ENCODE measurements around the gene MYL2. TPM values are rescaled to one million over a fixed set of nuclear protein-coding genes. Genes with fewer than 3 reads are reported as not detected.

The MYL2 gene
- total RNA-seq, 1 experiment from 2014 or later: 1.1 TPM

GRCh38 chr12:110888256-110888991 is 32.0 kb downstream of the MYL2 start:
- H3K27me3 ChIP-seq: peaks cover 5% of the 10 kb centered on the region; the same call in 1 of the 2 replicates
- no peaks in the 10 kb centered on the region for H3K9me3 ChIP-seq (replicated peaks)
- no peak for DNase-seq
- H3K27ac ChIP-seq: no peak overlapping the region
- no peak overlapping the region for H3K4me3 ChIP-seq
- H3K4me1 ChIP-seq: no peaks in the 10 kb centered on the region
- no peaks in the 10 kb centered on the region for H3K36me3 ChIP-seq

DNA sequence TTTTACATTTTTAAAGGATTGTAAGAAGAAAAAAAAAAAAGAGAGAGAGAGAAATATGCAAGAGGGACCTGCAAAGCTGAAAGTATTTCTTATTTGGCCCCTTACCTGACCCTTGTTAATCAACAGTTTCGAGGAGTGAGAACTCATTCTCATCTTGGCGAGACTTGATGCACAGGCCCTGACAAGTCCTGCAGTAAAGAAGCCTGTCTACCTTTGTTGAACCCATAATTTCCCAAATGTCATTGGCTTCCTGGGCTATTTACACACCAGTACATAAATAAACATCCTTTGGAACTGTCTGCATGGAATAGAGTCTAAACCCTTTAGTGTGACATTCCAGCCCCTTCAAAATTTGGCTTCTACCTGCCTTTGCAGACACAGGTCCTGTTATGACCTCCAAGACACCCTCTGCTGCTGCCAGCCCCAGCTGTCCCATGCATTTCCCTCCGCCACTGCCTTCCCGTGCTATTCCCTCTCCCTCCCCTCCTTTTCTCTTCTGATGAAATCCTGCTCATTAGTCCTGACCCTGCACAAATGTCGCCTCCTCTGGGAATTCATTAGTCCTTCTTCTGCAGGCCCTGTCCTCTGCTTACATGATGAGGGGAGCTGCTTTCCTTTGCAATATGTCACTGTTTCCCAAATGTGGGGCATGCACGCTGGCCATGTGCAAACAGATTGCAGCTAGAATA is 35.1 kb downstream of the MYL2 start:
- Histone ChIP-seq H3K27ac (no peak overlapping the region), H3K9me3 (replicated peaks) (no peaks in the 10 kb centered on the region), H3K27me3 (no peaks in the 10 kb centered on the region), H3K4me3 (no peak overlapping the region), H3K36me3 (no peaks in the 10 kb centered on the region), H3K4me1 (no peaks in the 10 kb centered on the region)
- no peak for DNase-seq

GRCh38 chr12:110883251-110883650 is 37.1 kb downstream of the MYL2 start:
- no peak for DNase-seq
- no peaks in the 10 kb centered on the region for H3K9me3 ChIP-seq (replicated peaks)
- H3K36me3 ChIP-seq: no peaks in the 10 kb centered on the region
- no peaks in the 10 kb centered on the region for H3K27me3 ChIP-seq
- H3K27ac ChIP-seq: no peak overlapping the region
- H3K4me3 ChIP-seq: no peak overlapping the region
- no peaks in the 10 kb centered on the region for H3K4me1 ChIP-seq

GRCh38 chr12:110880651-110881050 is 39.7 kb downstream of the MYL2 start:
- H3K27me3 ChIP-seq: no peaks in the 10 kb centered on the region

DNA sequence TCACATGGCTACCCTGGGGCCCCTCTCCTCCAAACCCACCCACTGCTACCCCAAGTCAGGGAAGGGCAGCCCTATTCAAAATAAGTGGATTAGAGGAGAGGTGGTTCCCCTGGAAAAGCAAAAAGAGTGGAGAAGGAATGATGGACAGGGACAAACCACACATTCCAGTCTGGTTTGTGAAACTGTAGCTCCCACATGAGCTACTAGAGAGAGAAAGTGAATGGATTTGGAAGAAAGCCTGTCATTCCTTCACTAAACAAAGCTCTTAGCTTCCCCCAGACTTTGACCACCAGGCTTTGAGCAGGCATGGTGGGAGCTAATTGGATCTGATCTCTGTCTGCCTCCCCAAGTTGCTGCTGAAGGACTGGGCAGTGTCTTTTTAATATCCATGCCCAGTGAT is 45.6 kb downstream of the MYL2 start:
- H3K27me3 ChIP-seq: no peaks in the 10 kb centered on the region
- H3K36me3 ChIP-seq: no peaks in the 10 kb centered on the region
- H3K4me1 ChIP-seq: no peaks in the 10 kb centered on the region
- H3K27ac ChIP-seq: no peak overlapping the region
- no peak for DNase-seq
- H3K9me3 ChIP-seq (replicated peaks): no peaks in the 10 kb centered on the region
- no peak overlapping the region for H3K4me3 ChIP-seq

More at GRCh38 chr12:110880651-110881050, 39.7 kb downstream of the MYL2 start:
- Histone ChIP-seq H3K27ac (no peak overlapping the region), H3K9me3 (replicated peaks) (no peaks in the 10 kb centered on the region), H3K4me3 (no peak overlapping the region), H3K36me3 (no peaks in the 10 kb centered on the region), H3K4me1 (no peaks in the 10 kb centered on the region)
- no peak for DNase-seq

- Histone ChIP-seq H3K27me3 (no peaks in the 10 kb centered on the region), H3K27ac (no peak overlapping the region), H3K4me1 (no peaks in the 10 kb centered on the region), H3K4me3 (no peak overlapping the region), H3K9me3 (replicated peaks) (no peaks in the 10 kb centered on the region), H3K36me3 (no peaks in the 10 kb centered on the region)
- DNase-seq: no peak
Observed at GRCh38 chr12:110874351-110874750, 46.0 kb downstream of the MYL2 start.

DNA sequence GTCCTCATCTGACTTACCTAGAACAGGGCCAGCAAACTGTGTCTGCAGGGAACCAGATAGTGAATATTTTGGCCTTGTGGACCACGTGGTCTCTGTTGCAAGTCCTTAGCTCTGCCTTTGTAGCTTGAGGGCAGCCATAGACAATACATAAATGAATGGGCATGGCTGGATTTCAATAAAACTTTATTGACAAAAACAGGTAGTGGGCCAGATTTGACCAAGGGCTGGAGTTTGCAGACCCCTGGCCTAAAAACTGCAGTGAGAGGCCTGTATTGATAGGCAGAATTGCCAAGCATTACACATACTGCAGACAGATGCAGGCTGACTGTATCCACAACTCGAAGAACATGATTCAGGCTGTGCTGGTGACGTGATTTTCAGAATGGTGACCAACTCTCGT is 48.3 kb downstream of the MYL2 start:
- no peak overlapping the region for H3K4me3 ChIP-seq
- no peak overlapping the region for H3K27ac ChIP-seq
- H3K36me3 ChIP-seq: no peaks in the 10 kb centered on the region
- no peaks in the 10 kb centered on the region for H3K4me1 ChIP-seq
- no peaks in the 10 kb centered on the region for H3K9me3 ChIP-seq (replicated peaks)
- DNase-seq: no peak
- H3K27me3 ChIP-seq: no peaks in the 10 kb centered on the region

DNA sequence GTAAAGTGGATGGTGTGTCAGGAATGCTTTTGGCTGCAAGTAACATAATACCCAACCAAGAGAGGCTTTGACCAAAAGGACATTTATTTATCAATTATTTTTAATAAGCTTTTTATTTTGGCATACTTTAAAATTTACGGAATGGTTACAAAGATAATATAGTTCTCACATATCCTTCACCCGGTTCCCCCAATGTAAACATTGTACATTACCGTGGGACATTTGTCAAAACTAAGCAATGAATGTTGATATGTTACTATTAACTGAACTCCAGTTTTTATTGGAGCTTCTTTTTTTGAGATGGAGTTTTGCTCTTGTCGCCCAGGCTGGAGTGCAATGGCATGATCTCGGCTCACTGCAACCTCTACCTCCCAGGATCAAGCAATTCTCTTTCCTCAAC is 50.6 kb downstream of the MYL2 start:
- no peak overlapping the region for H3K4me3 ChIP-seq
- no peaks in the 10 kb centered on the region for H3K4me1 ChIP-seq
- DNase-seq: no peak
- no peak overlapping the region for H3K27ac ChIP-seq
- H3K9me3 ChIP-seq (replicated peaks): no peaks in the 10 kb centered on the region
- H3K27me3 ChIP-seq: no peaks in the 10 kb centered on the region
- H3K36me3 ChIP-seq: no peaks in the 10 kb centered on the region

DNA sequence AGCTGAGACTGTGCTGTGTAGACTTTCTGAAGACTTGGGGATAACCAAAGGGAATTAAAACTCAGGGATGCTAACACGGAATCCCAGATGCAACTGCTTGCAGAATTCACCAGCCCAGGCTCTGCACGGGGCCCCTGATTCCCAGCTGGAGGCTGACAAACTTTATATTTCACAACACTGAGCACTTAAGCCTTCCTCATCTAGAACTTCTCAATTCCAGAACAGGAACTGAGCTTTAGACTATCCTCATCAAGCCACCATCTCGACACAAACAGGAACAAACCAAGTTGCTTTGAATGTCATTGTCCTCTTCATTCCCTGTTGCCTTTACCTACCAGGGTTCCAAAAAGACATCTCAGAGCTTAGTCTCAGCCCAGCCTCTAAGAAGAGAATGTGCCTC is 51.4 kb downstream of the MYL2 start:
- no peak for DNase-seq
- Histone ChIP-seq H3K4me1 (no peaks in the 10 kb centered on the region), H3K27me3 (no peaks in the 10 kb centered on the region), H3K27ac (no peak overlapping the region), H3K4me3 (no peak overlapping the region), H3K9me3 (replicated peaks) (no peaks in the 10 kb centered on the region), H3K36me3 (no peaks in the 10 kb centered on the region)

DNA sequence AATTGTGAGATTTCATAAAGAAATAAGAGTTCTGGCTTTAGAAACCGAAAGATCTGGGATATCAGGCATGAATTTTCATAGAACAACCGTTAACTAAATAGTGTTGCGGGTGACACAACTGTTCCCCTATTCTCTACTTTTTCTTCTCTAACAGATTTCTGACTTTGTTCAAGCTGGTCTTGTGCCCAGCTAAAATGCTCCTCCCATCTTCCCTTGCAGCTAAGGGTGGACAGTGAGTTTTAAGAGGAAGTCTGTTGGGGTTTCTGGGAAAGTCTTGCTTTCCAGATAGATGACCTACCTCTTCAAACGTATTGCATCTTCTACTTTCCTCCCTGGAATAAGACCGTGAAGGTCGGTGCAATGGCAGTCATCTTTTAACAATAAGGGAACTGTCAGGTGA is 54.9 kb downstream of the MYL2 start:
- H3K9me3 ChIP-seq (replicated peaks): no peaks in the 10 kb centered on the region
- H3K4me3 ChIP-seq: no peak overlapping the region
- no peaks in the 10 kb centered on the region for H3K4me1 ChIP-seq
- no peak for DNase-seq
- no peak overlapping the region for H3K27ac ChIP-seq
- H3K36me3 ChIP-seq: no peaks in the 10 kb centered on the region
- no peaks in the 10 kb centered on the region for H3K27me3 ChIP-seq

- Histone ChIP-seq H3K4me3 (no peak overlapping the region), H3K27me3 (no peaks in the 10 kb centered on the region), H3K36me3 (no peaks in the 10 kb centered on the region), H3K4me1 (no peaks in the 10 kb centered on the region), H3K27ac (no peak overlapping the region), H3K9me3 (replicated peaks) (no peaks in the 10 kb centered on the region)
- no peak for DNase-seq
Observed at GRCh38 chr12:110863161-110863560, 57.2 kb downstream of the MYL2 start.

GRCh38 chr12:110862329-110862728 is 58.0 kb downstream of the MYL2 start:
- Histone ChIP-seq H3K4me3 (no peak overlapping the region), H3K9me3 (replicated peaks) (no peaks in the 10 kb centered on the region), H3K27me3 (no peaks in the 10 kb centered on the region), H3K36me3 (no peaks in the 10 kb centered on the region), H3K4me1 (no peaks in the 10 kb centered on the region), H3K27ac (no peak overlapping the region)
- no peak for DNase-seq

DNA sequence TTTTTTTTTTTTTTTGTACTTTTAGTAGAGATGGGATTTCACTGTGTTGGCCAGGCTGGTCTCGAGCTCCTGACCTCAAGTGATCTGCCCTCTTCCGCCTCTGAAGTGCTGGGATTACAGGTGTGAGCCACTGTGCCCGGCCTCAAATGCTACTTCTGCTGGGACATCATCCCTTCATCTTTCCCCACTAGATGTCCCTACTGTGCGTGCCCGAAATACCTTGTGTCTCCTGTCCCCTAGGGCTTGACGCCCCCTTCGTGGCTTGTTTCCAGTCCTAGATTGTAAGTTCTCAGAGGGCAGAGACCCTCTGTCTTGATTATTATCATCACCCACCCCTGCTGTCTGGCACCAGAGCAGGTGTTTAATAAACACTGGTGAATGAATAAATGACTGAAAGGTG is 58.6 kb downstream of the MYL2 start:
- no peak overlapping the region for H3K4me3 ChIP-seq
- no peak for DNase-seq
- no peaks in the 10 kb centered on the region for H3K36me3 ChIP-seq
- H3K9me3 ChIP-seq (replicated peaks): no peaks in the 10 kb centered on the region
- H3K27me3 ChIP-seq: no peaks in the 10 kb centered on the region
- no peak overlapping the region for H3K27ac ChIP-seq
- no peaks in the 10 kb centered on the region for H3K4me1 ChIP-seq

Data from SJCRH30 (cell line).